HG03095 (cell line): ENCODE results near the gene MRPL49.
A peak's percentile ranks its signal among the peaks of the same experiment; 100 is the strongest.

Experiments used
- ATAC-seq: cut with Tn5 transposase; IDR thresholded peaks from one replicate; pipeline ENCODE4 v1.9.1; 2021; ENCODE audit warnings: moderate library complexity; ENCODE audit not compliant: unreplicated experiment

Gene MRPL49

GRCh38 chr11:65102142-65103095 is 19.7 kb upstream of the MRPL49 start:
- no peak for ATAC-seq

- ATAC-seq: no peak
Measured at GRCh38 chr11:65103476-65103875, 18.6 kb upstream of the MRPL49 start.

GRCh38 chr11:65104628-65105027 is 17.5 kb upstream of the MRPL49 start:
- ATAC-seq: no peak

GRCh38 chr11:65107078-65107477 is 15.0 kb upstream of the MRPL49 start:
- no peak for ATAC-seq

- no peak for ATAC-seq
Measured at GRCh38 chr11:65107751-65108468, 14.2 kb upstream of the MRPL49 start.

GRCh38 chr11:65108469-65109123 is 13.5 kb upstream of the MRPL49 start:
- ATAC-seq: no peak

GRCh38 chr11:65109231-65110198 is 12.6 kb upstream of the MRPL49 start:
- no peak for ATAC-seq

- no peak for ATAC-seq
Measured at GRCh38 chr11:65110354-65110861, 11.7 kb upstream of the MRPL49 start.

- ATAC-seq: no peak
Measured at GRCh38 chr11:65111159-65111743, 10.9 kb upstream of the MRPL49 start.

GRCh38 chr11:65111744-65112545 is 10.2 kb upstream of the MRPL49 start, which contains the start of gene TM7SF2:
Gene TM7SF2 (plus strand): TSS chr11:65111872. CDS start chr11:65112016, 144 bp downstream.
- ATAC-seq: peak; percentile 51

GRCh38 chr11:65112546-65113360 is 9.4 kb upstream of the MRPL49 start:
- no peak for ATAC-seq

- no peak for ATAC-seq
Measured at GRCh38 chr11:65113361-65113756, 8.8 kb upstream of the MRPL49 start.

GRCh38 chr11:65113839-65114238 is 8.3 kb upstream of the MRPL49 start:
- ATAC-seq: no peak

GRCh38 chr11:65114538-65115171 is 7.5 kb upstream of the MRPL49 start:
- no peak for ATAC-seq

- ATAC-seq: no peak
Measured at GRCh38 chr11:65115361-65116082, 6.6 kb upstream of the MRPL49 start.

- no peak for ATAC-seq
Measured at GRCh38 chr11:65116370-65117205, 5.5 kb upstream of the MRPL49 start.
